ENCODE results near the gene ZCCHC12. TPM values are rescaled to one million over a fixed set of nuclear protein-coding genes. Genes with fewer than 3 reads are reported as not detected.

The ZCCHC12 gene
- total and polyA plus RNA-seq, 8 donors: 0.08 to 0.23 TPM; not detected in 6

DNA sequence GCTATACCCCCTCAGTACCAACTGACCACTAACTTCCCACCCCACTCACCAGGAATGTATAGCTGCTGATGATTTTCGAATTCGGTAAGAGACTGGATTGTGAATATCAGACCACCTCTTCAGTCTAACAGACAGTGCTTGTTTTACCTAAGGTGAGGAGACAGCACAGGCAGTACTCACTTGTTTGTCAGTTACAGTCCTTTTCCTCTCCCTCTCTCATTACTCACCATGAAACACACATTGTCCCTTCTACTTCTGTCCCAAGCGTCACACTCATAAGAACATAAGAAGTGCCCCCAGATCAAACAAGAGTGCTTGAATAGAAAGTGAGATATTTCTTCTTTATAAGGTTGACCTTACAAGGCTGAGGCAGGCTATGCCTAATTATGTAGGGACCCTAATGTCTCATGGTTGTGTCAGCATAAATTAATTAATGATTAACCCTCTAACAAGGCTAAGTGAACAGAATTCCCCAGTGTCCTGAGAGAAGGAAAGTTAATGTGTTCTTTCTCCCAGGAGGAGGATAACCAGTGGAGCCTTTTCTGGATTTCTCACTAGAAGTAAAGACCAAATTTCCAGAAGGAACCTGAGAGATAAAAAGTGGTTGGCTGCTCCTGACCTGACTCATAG is 32.2 kb downstream of the ZCCHC12 start:
- intact Hi-C loops (cut with DNase I): loop anchor here in 1 of 3 donors (10.0 kb wide), 1 partner anchor 149 kb away; no protein-coding TSS in a partner anchor
- FAIRE-seq (no peak), ATAC-seq (peak in 2 of 4 donors; percentile 47 to 72), DNase-seq (no peak)
- H3K9me3 ChIP-seq: no peaks in the 10 kb centered on the region
- TF ChIP-seq, protein P1, sequence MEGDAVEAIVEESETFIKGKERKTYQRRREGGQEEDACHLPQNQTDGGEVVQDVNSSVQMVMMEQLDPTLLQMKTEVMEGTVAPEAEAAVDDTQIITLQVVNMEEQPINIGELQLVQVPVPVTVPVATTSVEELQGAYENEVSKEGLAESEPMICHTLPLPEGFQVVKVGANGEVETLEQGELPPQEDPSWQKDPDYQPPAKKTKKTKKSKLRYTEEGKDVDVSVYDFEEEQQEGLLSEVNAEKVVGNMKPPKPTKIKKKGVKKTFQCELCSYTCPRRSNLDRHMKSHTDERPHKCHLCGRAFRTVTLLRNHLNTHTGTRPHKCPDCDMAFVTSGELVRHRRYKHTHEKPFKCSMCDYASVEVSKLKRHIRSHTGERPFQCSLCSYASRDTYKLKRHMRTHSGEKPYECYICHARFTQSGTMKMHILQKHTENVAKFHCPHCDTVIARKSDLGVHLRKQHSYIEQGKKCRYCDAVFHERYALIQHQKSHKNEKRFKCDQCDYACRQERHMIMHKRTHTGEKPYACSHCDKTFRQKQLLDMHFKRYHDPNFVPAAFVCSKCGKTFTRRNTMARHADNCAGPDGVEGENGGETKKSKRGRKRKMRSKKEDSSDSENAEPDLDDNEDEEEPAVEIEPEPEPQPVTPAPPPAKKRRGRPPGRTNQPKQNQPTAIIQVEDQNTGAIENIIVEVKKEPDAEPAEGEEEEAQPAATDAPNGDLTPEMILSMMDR (IDR thresholded peaks at IDR 0.05): no peak
- no peak overlapping the region for H3K27ac ChIP-seq
- no peaks in the 10 kb centered on the region for H3K4me1 ChIP-seq
- H3K27me3 ChIP-seq: no peaks in the 10 kb centered on the region
- no peaks in the 10 kb centered on the region for H3K36me3 ChIP-seq
- WGBS, 2 donors: 70 to 83% methylated on average over 3 of the region's 3 CpGs
- H3K4me3 ChIP-seq: no peak overlapping the region

DNA sequence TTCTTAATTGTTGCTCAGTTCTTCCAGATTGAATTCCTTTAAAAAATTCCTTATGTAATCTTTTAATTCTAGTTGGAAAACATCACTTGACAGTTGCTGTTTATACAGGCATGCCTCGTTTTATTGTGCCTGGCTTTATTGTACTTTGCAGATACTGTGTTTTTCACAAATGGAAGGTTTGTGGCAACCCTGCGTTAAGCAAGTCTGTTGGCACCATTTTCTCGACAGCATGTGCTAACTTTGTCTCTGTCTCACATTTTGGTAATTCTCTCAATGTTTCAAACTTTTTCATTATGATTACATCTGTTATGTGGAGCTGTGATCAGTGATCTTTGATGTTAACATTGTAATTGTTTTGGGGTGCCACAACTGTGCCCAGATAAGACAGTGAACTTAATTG is 33.4 kb downstream of the ZCCHC12 start:
- peak; percentile 13 for FAIRE-seq
- intact Hi-C loops (cut with DNase I): loop anchor here in 1 of 3 donors (10.0 kb wide), 1 partner anchor 148 kb away; no protein-coding TSS in a partner anchor
- no peak overlapping the region for H3K4me3 ChIP-seq
- no peaks in the 10 kb centered on the region for H3K27me3 ChIP-seq
- H3K27ac ChIP-seq: no peak overlapping the region
- no peak for ATAC-seq
- H3K4me1 ChIP-seq: no peaks in the 10 kb centered on the region
- no peaks in the 10 kb centered on the region for H3K36me3 ChIP-seq
- TF ChIP-seq, protein P1 (IDR thresholded peaks at IDR 0.05): no peak
- 70 to 75% methylated on average over 3 of the region's 3 CpGs for WGBS, 2 donors
- no peaks in the 10 kb centered on the region for H3K9me3 ChIP-seq
- DNase-seq: no peak

DNA sequence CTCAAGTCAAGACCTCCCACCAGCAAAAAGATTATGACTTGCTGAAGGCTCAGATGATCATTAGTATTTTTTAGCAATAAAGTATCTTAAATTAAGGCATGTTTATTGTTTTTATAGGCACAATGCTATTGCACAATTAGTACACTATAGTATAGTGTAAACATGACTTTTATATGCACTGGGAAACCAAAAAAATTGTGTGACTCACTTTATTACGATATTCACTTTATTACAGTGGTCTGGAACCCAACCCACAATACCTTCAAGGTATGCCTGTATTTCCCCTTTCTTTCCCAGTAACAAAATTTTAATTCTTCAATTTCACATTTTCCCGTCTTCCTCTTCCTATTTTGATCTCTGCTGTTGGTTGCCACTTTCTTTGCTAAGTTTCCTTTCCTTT is 37.7 kb downstream of the ZCCHC12 start:
- DNase-seq (no peak), ATAC-seq (no peak), FAIRE-seq (no peak)
- intact Hi-C loops (cut with DNase I): no loop called here
- TF ChIP-seq, protein P1 (IDR thresholded peaks at IDR 0.05): no peak
- H3K36me3 ChIP-seq: no peaks in the 10 kb centered on the region
- H3K4me1 ChIP-seq: no peaks in the 10 kb centered on the region
- 59 to 82% methylated on average over 2 of the region's 2 CpGs for WGBS, 2 donors
- no peaks in the 10 kb centered on the region for H3K9me3 ChIP-seq
- no peaks in the 10 kb centered on the region for H3K27me3 ChIP-seq
- no peak overlapping the region for H3K27ac ChIP-seq
- no peak overlapping the region for H3K4me3 ChIP-seq

DNA sequence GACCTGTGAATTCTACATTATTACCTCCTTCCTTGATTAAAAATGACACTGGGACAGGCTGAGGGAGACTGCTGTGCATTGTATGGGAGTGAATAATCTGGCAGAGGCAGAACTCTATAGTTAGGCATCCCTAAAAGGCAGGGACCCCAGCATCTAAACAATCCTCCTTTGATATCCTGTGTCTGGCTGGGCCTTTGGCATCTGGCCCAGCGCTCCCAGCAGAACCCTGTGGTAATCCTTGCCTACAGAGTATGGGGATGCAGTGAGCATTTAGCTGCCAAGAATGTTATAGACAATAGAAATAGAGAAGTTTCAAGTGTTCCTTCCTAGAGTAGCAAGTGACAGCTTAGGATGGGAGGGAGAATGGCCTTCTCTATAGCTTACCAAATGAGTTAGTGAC is 38.5 kb downstream of the ZCCHC12 start:
- no peaks in the 10 kb centered on the region for H3K27me3 ChIP-seq
- WGBS, 2 donors: 35 to 88% methylated on average over 1 of the region's 1 CpG

DNA sequence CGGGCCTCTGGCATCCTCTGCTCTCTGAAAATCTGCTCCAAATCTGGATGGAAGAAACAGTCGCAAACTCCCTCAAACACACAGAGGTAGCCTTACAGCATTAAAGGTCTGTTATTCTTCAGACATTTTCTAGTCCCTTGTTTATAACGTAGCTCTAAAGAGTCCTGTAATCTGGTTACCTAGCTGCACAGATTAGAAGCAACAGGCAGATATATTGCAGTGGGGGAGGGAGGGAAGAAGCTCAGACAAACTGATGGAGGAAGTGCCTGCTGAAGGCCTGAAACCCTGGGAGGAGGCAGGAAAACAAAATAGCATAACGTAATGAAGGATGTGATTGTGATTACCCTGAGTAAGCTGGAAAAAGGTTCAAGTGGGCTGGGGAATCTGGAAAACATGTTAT is 39.4 kb downstream of the ZCCHC12 start:
- no peak overlapping the region for H3K4me3 ChIP-seq
- no peak for DNase-seq
- no peaks in the 10 kb centered on the region for H3K36me3 ChIP-seq
- no peaks in the 10 kb centered on the region for H3K27me3 ChIP-seq
- H3K27ac ChIP-seq: no peak overlapping the region
- WGBS, 2 donors: 41 to 48% methylated on average over 4 of the region's 4 CpGs
- no peaks in the 10 kb centered on the region for H3K4me1 ChIP-seq
- TF ChIP-seq, protein P1 (IDR thresholded peaks at IDR 0.05): no peak
- no peaks in the 10 kb centered on the region for H3K9me3 ChIP-seq
- intact Hi-C loops (cut with DNase I): no loop called here
- ATAC-seq: no peak
- no peak for FAIRE-seq

More for the DNA sequence above, 38.5 kb downstream of the ZCCHC12 start:
- no peaks in the 10 kb centered on the region for H3K4me1 ChIP-seq
- DNase-seq: no peak
- intact Hi-C loops (cut with DNase I): no loop called here
- no peaks in the 10 kb centered on the region for H3K9me3 ChIP-seq
- H3K27ac ChIP-seq: no peak overlapping the region
- ATAC-seq: no peak
- TF ChIP-seq, protein P1 (IDR thresholded peaks at IDR 0.05): no peak
- no peaks in the 10 kb centered on the region for H3K36me3 ChIP-seq
- FAIRE-seq: no peak
- H3K4me3 ChIP-seq: no peak overlapping the region
